LNCAP (cell line): Measurements from ENCODE around the gene NOB1.

ENCODE experiments used
- CTCF ChIP-seq: fragments of 450-650 bp; IDR thresholded peaks from 2 replicates; pipeline ENCODE4 v1.5.1; 2017; ENCODE audit warnings: mild to moderate bottlenecking

Gene NOB1

GRCh38 chr16:69748694-69749345, 5.9 kb downstream of the NOB1 start:
- TF ChIP-seq CTCF: no peak

- TF ChIP-seq CTCF: no peak
Measured at GRCh38 chr16:69747115-69747514, 7.6 kb downstream of the NOB1 start.

- TF ChIP-seq CTCF: no peak
Measured at GRCh38 chr16:69745959-69746358, 8.8 kb downstream of the NOB1 start.

DNA sequence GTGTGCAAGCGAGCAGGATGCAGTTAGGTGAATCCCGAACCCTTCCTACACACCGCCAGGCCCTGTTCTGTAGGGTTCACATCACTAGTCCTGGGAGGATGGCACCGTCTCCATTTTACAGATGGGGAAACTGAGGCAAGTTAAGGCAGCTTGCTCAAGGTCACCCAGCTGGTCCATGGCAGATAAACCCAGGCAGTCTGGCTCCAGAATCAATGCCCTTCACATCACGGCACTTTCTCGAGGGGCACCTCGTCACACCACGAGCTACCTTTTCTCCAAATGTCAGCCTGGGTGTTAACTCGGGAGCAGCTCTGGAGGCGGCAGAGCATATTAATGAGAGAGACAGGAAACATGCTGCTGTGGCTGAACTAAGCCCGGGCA, 9.5 kb downstream of the NOB1 start:
- no peak for TF ChIP-seq CTCF

DNA sequence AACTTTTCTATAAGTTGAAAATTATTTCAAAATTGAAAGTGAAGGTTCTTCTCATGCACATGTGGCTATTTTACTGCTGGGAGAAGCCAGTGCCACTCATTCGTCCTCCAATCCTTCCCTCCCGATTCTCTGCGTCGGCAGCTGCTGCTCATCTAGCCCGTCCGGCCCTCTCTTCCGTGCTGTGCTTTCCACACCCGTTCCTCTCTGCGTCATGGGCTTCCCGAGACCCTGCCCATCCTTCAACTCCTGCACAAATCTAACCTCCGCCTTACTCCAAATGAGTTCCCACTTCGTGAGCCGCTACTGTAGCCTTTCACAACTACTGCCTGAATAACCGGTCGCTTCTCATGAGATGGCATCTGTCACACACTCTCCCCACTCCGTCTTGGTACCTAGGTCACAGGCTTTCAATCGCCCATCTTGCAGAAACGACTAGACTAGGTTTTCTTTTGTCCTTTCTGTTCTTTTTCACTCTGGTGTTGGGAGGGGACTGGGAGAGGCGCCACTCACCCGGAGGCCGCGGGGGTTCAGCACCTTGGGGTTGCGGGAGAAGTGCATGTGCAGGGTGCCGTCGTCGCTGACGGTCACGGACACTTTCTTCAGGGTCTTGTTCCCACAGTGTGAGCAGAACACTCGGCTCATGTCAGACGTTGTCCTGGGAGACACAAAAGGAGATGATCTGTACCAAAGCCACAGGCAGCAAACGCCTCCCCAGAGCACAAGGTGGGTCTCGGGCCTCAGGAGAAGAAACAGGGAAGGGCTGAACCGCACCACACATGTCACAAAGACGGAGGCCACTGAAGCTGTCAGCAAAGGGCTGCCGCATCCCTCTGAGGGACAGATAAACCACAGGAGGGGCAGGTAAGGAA, 10.1 kb downstream of the NOB1 start:
- no peak for TF ChIP-seq CTCF

GRCh38 chr16:69741951-69742904, 12.5 kb downstream of the NOB1 start:
- TF ChIP-seq CTCF: no peak

GRCh38 chr16:69741519-69741918, 13.2 kb downstream of the NOB1 start:
- no peak for TF ChIP-seq CTCF
